HEK293 (cell line): ENCODE results near the gene PPP6R3.

ENCODE experiments used
- ZBTB11 ChIP-seq: fragments of 450-650 bp; formaldehyde crosslinking; conservative IDR thresholded peaks from 2 replicates; pipeline ENCODE4 v1.5.1; 2016; ENCODE audit warnings: low read depth, missing biosample characterization, missing genetic modification characterization
- ZNF221 ChIP-seq: fragments of 450-650 bp; formaldehyde crosslinking; IDR thresholded peaks from 2 replicates; pipeline ENCODE4 v1.5.1; 2017; ENCODE audit warnings: missing biosample characterization, missing genetic modification characterization, borderline replicate concordance
- ZNF274 ChIP-seq, 2 experiments: fragments of 200-500 bp in 1 of 2; fragments of 450-650 bp in 1 of 2; sonication (Bioruptor generic) in 1 of 2; formaldehyde crosslinking in 1 of 2; IDR thresholded peaks; 2 replicates each; pipeline versions ENCODE4 v1.5.1 to v1.6.1; 2014 to 2016; ENCODE audit warnings: borderline replicate concordance in 1 of 2, inconsistent platforms in 1 of 2, low read length in 1 of 2, missing biosample characterization in 1 of 2, missing genetic modification characterization in 1 of 2
- ZNF391 ChIP-seq: fragments of 450-650 bp; formaldehyde crosslinking; IDR thresholded peaks from 2 replicates; pipeline ENCODE4 v1.5.1; 2016; ENCODE audit warnings: low read depth, missing biosample characterization, missing genetic modification characterization, borderline replicate concordance
- ZNF558 ChIP-seq: fragments of 450-650 bp; formaldehyde crosslinking; IDR thresholded peaks from 2 replicates; pipeline ENCODE4 v1.5.1; 2016; ENCODE audit warnings: missing biosample characterization, missing genetic modification characterization

- no peak for TF ChIP-seq ZNF221
- TF ChIP-seq ZNF391 (tag by site-specific recombination), result no peak
- TF ChIP-seq ZNF274 (IDR thresholded peaks at IDR 0.05; ENCODE audit: low read length), result no peak
- TF ChIP-seq ZNF274 (tag by site-specific recombination; IDR thresholded peaks at IDR 0.05; ENCODE audit: borderline replicate concordance), result no peak
- TF ChIP-seq ZNF558, result no peak
- no peak for TF ChIP-seq ZBTB11 (tag by site-specific recombination)
Measured at GRCh38 chr11:68574308-68574707, 113.8 kb downstream of the PPP6R3 start.
